DOHH2 (cell line): ENCODE results near the gene ARPC5L.

Experiments used
- H3F3A ChIP-seq: fragments of 200-600 bp; sonication (generic), shearing (Covaris generic); 2 replicates; pipeline ENCODE4 v1.6.0; 2016; ENCODE audit warnings: antibody characterized with exemption, mild to moderate bottlenecking; ENCODE audit not compliant: control insufficient read depth, insufficient read depth
- H3K27ac ChIP-seq: fragments of 200-600 bp; sonication (generic); 2 replicates; pipeline ENCODE4 v1.5.1; 2014; ENCODE audit warnings: low read depth, mild to moderate bottlenecking, low read length, moderate library complexity
- H3K27me3 ChIP-seq: fragments of 200-600 bp; sonication (generic); 2 replicates; pipeline ENCODE4 v1.6.1; 2014; ENCODE audit warnings: mild to moderate bottlenecking, low read length, mixed read lengths; ENCODE audit not compliant: control insufficient read depth
- H3K36me3 ChIP-seq: fragments of 200-600 bp; sonication (generic); 2 replicates; pipeline ENCODE4 v1.6.1; 2014; ENCODE audit warnings: mild to moderate bottlenecking, low read length, moderate library complexity, mixed read lengths; ENCODE audit not compliant: control insufficient read depth
- H3K4me1 ChIP-seq: fragments of 200-600 bp; sonication (generic); 2 replicates; pipeline ENCODE4 v1.6.1; 2014; ENCODE audit warnings: mild to moderate bottlenecking, low read length, mixed read lengths; ENCODE audit not compliant: control insufficient read depth
- H3K4me2 ChIP-seq: fragments of 200-600 bp; sonication (generic); 2 replicates; pipeline ENCODE4 v1.6.0; 2014; ENCODE audit warnings: mild to moderate bottlenecking, low read length, moderate library complexity
- H3K4me3 ChIP-seq: fragments of 200-600 bp; sonication (generic); 2 replicates; pipeline ENCODE4 v1.5.1; 2014; ENCODE audit warnings: mild to moderate bottlenecking, low read length, mixed read lengths
- H3K79me2 ChIP-seq: fragments of 200-600 bp; sonication (generic); 2 replicates; pipeline ENCODE4 v1.6.1; 2014; ENCODE audit warnings: mild to moderate bottlenecking, low read length, mixed read lengths; ENCODE audit not compliant: control insufficient read depth
- H3K9me2 ChIP-seq: fragments of 200-600 bp; sonication (generic); replicated peaks from 2 replicates; pipeline ENCODE4 v1.6.1; 2014; ENCODE audit warnings: mild to moderate bottlenecking, low read length, mixed read lengths; ENCODE audit not compliant: control insufficient read depth
- H3K9me3 ChIP-seq: fragments of 200-600 bp; sonication (generic); 2 replicates; pipeline ENCODE4 v1.6.1; 2014; ENCODE audit warnings: antibody characterized with exemption, low read length, mixed read lengths; ENCODE audit not compliant: control insufficient read depth, insufficient read depth
- H4K20me1 ChIP-seq: fragments of 200-600 bp; sonication (generic); 2 replicates; pipeline ENCODE4 v1.6.0; 2014; ENCODE audit warnings: low read depth, mild to moderate bottlenecking, antibody characterized with exemption, low read length, moderate library complexity; ENCODE audit not compliant: control insufficient read depth, insufficient read depth
- EZH2phosphoT487 ChIP-seq: fragments of 200-600 bp; sonication (generic); IDR thresholded peaks from 2 replicates; pipeline ENCODE4 v1.6.1; 2017; ENCODE audit warnings: borderline replicate concordance, mild to moderate bottlenecking, antibody characterized with exemption, low read length, moderate library complexity, mixed read lengths
- TF ChIP-seq, protein P1 (sequence below): fragments of 200-600 bp; sonication (generic); IDR thresholded peaks from one replicate; pipeline ENCODE4 v1.5.1; 2014; ENCODE audit warnings: antibody characterized with exemption, mild to moderate bottlenecking, low read depth, low read length; ENCODE audit not compliant: poor library complexity, severe bottlenecking

The ARPC5L gene

GRCh38 chr9:124863371-124863871 is 1.5 kb downstream of the ARPC5L start:
- Histone ChIP-seq H3K9me2 (no peaks in the 10 kb centered on the region), H3K27ac (no peak overlapping the region), H3K9me3 (no peaks in the 10 kb centered on the region), H3K36me3 (peaks cover 39% of the 10 kb centered on the region), H3K27me3 (no peaks in the 10 kb centered on the region), H3K79me2 (peaks cover 52% of the 10 kb centered on the region), H3F3A (peaks cover 32% of the 10 kb centered on the region), H3K4me2 (peak overlapping the region; percentile 61), H3K4me3 (peak overlapping the region; percentile 77), H4K20me1 (peaks cover 27% of the 10 kb centered on the region), H3K4me1 (peaks cover 41% of the 10 kb centered on the region)
- TF ChIP-seq, protein P1, sequence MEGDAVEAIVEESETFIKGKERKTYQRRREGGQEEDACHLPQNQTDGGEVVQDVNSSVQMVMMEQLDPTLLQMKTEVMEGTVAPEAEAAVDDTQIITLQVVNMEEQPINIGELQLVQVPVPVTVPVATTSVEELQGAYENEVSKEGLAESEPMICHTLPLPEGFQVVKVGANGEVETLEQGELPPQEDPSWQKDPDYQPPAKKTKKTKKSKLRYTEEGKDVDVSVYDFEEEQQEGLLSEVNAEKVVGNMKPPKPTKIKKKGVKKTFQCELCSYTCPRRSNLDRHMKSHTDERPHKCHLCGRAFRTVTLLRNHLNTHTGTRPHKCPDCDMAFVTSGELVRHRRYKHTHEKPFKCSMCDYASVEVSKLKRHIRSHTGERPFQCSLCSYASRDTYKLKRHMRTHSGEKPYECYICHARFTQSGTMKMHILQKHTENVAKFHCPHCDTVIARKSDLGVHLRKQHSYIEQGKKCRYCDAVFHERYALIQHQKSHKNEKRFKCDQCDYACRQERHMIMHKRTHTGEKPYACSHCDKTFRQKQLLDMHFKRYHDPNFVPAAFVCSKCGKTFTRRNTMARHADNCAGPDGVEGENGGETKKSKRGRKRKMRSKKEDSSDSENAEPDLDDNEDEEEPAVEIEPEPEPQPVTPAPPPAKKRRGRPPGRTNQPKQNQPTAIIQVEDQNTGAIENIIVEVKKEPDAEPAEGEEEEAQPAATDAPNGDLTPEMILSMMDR = no peak
- no peak for TF ChIP-seq EZH2phosphoT487

- peaks cover 56% of the 10 kb centered on the region for H3K36me3 ChIP-seq
- peaks cover 50% of the 10 kb centered on the region for H3K4me1 ChIP-seq
- H3K4me2 ChIP-seq = peak overlapping the region; percentile 91
- H3K4me3 ChIP-seq = peak overlapping the region; percentile 75
- TF ChIP-seq, protein P1 = peak; percentile 71
- TF ChIP-seq EZH2phosphoT487 = no peak
- H3K79me2 ChIP-seq = peaks cover 66% of the 10 kb centered on the region
- no peaks in the 10 kb centered on the region for H3K27me3 ChIP-seq
- H3K27ac ChIP-seq = peak overlapping the region; percentile 91
- peaks cover 7% of the 10 kb centered on the region for H3F3A ChIP-seq
- H4K20me1 ChIP-seq = peaks cover 27% of the 10 kb centered on the region; the same call in 1 of the 2 replicates
- no peaks in the 10 kb centered on the region for H3K9me3 ChIP-seq
- H3K9me2 ChIP-seq = no peaks in the 10 kb centered on the region
Measured at GRCh38 chr9:124868511-124869465, 6.9 kb downstream of the ARPC5L start.

GRCh38 chr9:124869466-124869985 is 7.6 kb downstream of the ARPC5L start:
- peak overlapping the region; percentile 91 for H3K4me2 ChIP-seq
- H3K79me2 ChIP-seq = peaks cover 74% of the 10 kb centered on the region
- H3K4me3 ChIP-seq = peak overlapping the region; percentile 75
- H3K27ac ChIP-seq = peak overlapping the region; percentile 91
- H4K20me1 ChIP-seq = peaks cover 30% of the 10 kb centered on the region; the same call in 1 of the 2 replicates
- peaks cover 63% of the 10 kb centered on the region for H3K36me3 ChIP-seq
- no peak for TF ChIP-seq EZH2phosphoT487
- TF ChIP-seq, protein P1 = no peak
- H3F3A ChIP-seq = peaks cover 6% of the 10 kb centered on the region
- no peaks in the 10 kb centered on the region for H3K27me3 ChIP-seq
- H3K9me2 ChIP-seq = no peaks in the 10 kb centered on the region
- H3K9me3 ChIP-seq = no peaks in the 10 kb centered on the region
- peaks cover 49% of the 10 kb centered on the region for H3K4me1 ChIP-seq
